ENCODE data around the gene RABGAP1L. TPM values are rescaled to one million over a fixed set of nuclear protein-coding genes. Genes with fewer than 3 reads are reported as not detected.
"Not testable (repeated sequence)": the region's sequence is repeated elsewhere in the genome, so short reads cannot be mapped to it uniquely, and the experiment has no call there.

The RABGAP1L gene
- total RNA-seq, 1 donor from 2014 or later, result 80.6 TPM

- no peak overlapping the region for H3K27ac ChIP-seq
- TF ChIP-seq CTCF (IDR thresholded peaks at IDR 0.05), result no peak
- DNase-seq, result no peak
- H3K9me3 ChIP-seq, result no peaks in the 10 kb centered on the region
- no peak overlapping the region for H3K4me3 ChIP-seq
- H3K36me3 ChIP-seq, result no peaks in the 10 kb centered on the region
- no peaks in the 10 kb centered on the region for H3K4me1 ChIP-seq
- no peaks in the 10 kb centered on the region for H3K27me3 ChIP-seq
- intact Hi-C loops (cut with DNase I), result no loop called here
- no peak for ATAC-seq
These were observed 670.7 kb downstream of the RABGAP1L start for GRCh38 chr1:174829990-174830389.

GRCh38 chr1:174836543-174836942 lies 677.2 kb downstream of the RABGAP1L start:
- Histone ChIP-seq H3K27me3 (no peaks in the 10 kb centered on the region), H3K27ac (no peak overlapping the region), H3K36me3 (no peaks in the 10 kb centered on the region), H3K4me3 (no peak overlapping the region), H3K9me3 (no peaks in the 10 kb centered on the region), H3K4me1 (no peaks in the 10 kb centered on the region)
- intact Hi-C loops (cut with DNase I), result no loop called here
- no peak for DNase-seq
- no peak for ATAC-seq
- TF ChIP-seq CTCF (IDR thresholded peaks at IDR 0.05), result no peak

- intact Hi-C loops (cut with DNase I), result no loop called here
- Histone ChIP-seq H3K27ac (no peak overlapping the region), H3K4me1 (no peaks in the 10 kb centered on the region), H3K4me3 (no peak overlapping the region), H3K9me3 (no peaks in the 10 kb centered on the region), H3K36me3 (no peaks in the 10 kb centered on the region), H3K27me3 (no peaks in the 10 kb centered on the region)
- DNase-seq (no peak), ATAC-seq (no peak)
- no peak for TF ChIP-seq CTCF (IDR thresholded peaks at IDR 0.05)
These were observed 678.1 kb downstream of the RABGAP1L start for GRCh38 chr1:174837386-174837785.

GRCh38 chr1:174839211-174839610 lies 679.9 kb downstream of the RABGAP1L start:
- no peaks in the 10 kb centered on the region for H3K27me3 ChIP-seq
- H3K27ac ChIP-seq, result no peak overlapping the region
- intact Hi-C loops (cut with DNase I), result no loop called here
- TF ChIP-seq CTCF (IDR thresholded peaks at IDR 0.05), result no peak
- no peaks in the 10 kb centered on the region for H3K36me3 ChIP-seq
- no peak for DNase-seq
- no peak overlapping the region for H3K4me3 ChIP-seq
- no peaks in the 10 kb centered on the region for H3K4me1 ChIP-seq
- ATAC-seq, result no peak
- H3K9me3 ChIP-seq, result no peaks in the 10 kb centered on the region

GRCh38 chr1:174841747-174842146 lies 682.4 kb downstream of the RABGAP1L start:
- Histone ChIP-seq H3K27me3 (no peaks in the 10 kb centered on the region), H3K4me3 (no peak overlapping the region), H3K4me1 (no peaks in the 10 kb centered on the region), H3K9me3 (no peaks in the 10 kb centered on the region), H3K36me3 (no peaks in the 10 kb centered on the region), H3K27ac (no peak overlapping the region)
- no peak for TF ChIP-seq CTCF (IDR thresholded peaks at IDR 0.05)
- intact Hi-C loops (cut with DNase I), result no loop called here
- DNase-seq, result no peak
- no peak for ATAC-seq

- DNase-seq; H3K27me3 ChIP-seq; H3K27ac ChIP-seq; H3K4me1 ChIP-seq; ATAC-seq; H3K36me3 ChIP-seq; H3K9me3 ChIP-seq; intact Hi-C loops (cut with DNase I); H3K4me3 ChIP-seq: not testable (repeated sequence)
These were observed 689.6 kb downstream of the RABGAP1L start for GRCh38 chr1:174848593-174849560.
